ENCODE measurements around the gene NME4. TPM values are rescaled to one million over a fixed set of nuclear protein-coding genes. Genes with fewer than 3 reads are reported as not detected.

The NME4 gene
- total RNA-seq, 1 donor from 2014 or later, result 25.3 TPM

DNA sequence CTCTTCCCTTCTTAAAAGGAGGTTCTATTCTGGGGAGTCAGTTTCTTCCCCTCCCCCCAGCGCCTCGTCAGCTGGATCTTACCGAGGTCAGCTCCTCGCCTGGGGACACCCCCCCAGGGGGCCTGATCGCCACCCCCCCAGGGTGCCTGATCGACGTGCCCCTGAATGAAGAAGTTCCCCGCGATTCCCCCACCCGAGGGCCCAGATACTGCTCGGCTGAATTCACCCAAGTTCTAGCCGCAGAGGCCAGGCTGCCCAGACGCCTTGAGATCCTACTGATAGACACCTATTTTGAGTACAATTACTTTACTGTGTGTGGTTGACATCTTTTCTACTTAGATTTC lies 29.9 kb downstream of the NME4 start:
- no peak for ATAC-seq

DNA sequence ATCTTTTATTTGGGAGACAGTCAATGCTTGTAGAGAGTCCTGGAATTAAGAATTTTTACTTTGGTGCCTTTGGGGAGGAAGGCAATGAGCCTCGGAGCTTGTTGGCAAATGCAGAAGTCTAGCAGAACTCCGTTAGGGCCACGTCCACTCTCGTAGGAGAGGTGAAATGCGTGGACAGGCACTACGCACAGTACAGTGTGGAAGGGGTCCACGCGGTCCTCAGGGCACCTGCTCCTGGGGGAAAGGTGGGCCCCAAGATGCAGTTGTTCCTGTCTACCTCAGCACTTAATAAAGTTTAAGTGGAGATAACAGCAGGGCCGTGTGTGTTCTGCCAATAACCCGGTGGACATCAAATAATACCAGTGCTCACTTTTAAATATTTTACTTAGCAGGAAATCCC lies 30.3 kb downstream of the NME4 start:
- no peak for ATAC-seq

DNA sequence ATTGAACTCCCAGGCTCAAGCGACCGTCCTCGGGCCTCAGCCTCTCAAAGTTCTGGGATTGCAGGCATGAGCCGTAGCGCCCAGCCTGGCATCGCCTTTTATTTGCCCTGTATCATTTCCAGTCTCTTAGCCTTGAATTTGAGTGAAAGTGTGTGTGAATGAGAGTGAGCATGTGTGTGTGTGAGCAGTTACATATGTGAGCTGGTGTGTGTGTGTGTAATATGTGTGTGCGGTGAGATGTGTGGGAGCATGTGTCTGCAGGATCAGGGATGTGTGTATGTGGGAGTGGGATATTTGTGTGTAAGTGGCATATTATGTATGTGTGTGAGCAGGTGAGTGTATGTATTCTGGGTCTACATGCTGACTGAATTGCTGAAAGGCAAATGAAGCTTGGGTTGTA lies 33.9 kb downstream of the NME4 start:
- no peak for ATAC-seq

DNA sequence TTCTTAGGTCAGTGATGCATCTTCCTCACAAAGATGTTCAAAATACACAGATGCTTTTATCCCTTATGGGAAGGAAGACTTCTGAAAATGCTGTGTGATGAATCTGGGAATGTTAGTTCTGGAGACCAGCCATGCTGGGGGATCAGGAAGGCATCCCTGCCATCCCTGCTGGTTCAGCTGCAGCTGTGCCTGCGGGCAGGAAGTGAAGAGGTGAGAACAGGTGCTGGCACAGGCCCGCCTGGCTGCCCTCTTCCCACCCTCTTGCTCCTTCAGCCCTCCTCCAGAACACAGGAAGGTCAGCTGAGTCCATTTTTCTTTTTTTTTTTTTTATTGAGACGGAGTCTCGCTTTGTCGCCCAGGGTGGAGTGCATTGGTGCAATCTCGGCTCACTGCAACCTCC lies 43.6 kb downstream of the NME4 start:
- ATAC-seq, result no peak

DNA sequence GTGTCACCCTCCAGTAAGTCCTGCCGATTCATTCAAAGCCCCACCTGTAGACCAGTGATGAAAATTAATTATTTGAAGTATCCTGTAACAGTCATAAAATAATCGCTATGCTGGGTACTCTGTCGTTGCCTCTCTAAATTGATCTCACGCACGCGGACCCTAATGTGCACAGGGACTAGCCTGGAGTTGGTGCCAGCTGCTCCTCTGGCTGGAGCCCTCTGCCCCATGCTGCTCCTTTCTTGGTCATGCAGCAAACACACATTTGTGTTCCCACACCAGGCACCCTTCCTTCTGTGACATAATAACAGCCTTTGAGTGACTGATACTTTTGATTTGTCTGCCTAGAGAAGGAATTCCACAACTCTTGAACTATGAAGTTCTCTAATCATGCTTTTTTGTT lies 44.4 kb downstream of the NME4 start:
- no peak for ATAC-seq

DNA sequence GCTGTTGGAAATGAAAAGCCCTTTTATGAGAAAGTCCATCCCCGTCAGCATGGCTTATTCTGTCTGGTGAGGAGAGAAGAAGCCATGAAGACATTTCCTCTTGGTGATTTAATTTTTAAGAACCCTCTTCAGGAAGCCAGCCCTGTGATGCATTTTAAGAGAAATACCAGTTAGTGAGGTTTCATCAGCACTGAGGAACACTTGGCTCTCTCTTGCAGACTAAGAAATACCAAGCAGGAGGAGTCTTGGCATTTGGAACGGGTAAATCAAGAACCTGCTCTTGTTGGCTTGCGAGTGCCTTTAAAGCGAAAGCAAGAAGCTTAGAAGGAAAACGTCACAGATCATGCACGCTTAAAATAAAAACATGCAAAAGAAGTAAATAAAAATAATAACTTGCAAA lies 46.0 kb downstream of the NME4 start:
- no peak for ATAC-seq

DNA sequence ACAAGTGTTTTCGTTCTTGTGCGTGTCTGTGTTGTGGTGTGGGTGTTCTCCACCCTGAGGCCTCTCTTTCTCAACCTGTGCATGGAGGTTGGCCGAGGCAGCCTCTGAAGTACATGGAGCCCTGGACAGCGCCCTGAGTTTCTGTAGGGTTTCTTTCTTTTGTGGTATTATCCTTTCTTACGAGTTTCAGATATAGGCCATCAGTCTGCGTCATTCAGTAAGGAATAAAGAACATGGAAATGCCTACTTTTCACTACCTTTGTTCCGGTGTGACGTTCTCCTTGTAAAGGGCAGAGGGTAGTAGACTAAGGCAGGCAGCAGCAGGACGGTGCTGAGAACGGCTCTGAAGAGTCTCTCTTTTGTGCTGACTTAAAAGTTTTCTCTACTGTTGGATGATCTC lies 47.0 kb downstream of the NME4 start:
- no peak for ATAC-seq

DNA sequence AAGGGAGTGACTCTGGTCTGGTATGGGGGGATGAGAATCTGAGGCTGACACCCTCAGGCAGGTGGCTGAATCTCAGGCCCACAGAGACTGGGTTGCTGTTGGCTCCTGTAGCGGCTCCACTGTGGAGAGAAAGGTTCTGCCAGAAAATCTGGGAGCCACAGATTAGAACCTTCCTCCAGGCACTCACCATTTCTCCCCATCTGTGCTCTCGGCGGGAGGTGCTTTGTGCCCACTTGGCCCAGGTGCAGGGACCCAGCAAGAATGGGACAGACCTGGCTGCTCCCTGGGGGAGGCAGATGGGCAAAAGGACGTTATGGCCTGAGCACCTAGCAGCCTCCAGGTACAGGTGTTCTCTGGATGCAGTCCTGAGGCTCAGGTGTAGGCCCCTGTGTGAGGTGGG lies 48.6 kb downstream of the NME4 start:
- no peak for ATAC-seq

Other genes with a start within 250 kb of the NME4 start
- gene HBZ, start 244.6 kb upstream of the NME4 start, total RNA-seq, result not detected
- gene HBM, start 231.2 kb upstream of the NME4 start, total RNA-seq, result not detected
- gene HBA2, start 224.3 kb upstream of the NME4 start, total RNA-seq, result 8.2 TPM
- 7.9 TPM for gene HBA1, start 220.5 kb upstream of the NME4 start, total RNA-seq
- gene HBQ1, start 216.7 kb upstream of the NME4 start, total RNA-seq, result not detected
- 23.3 TPM for gene LUC7L, start 167.8 kb upstream of the NME4 start, total RNA-seq
- gene FAM234A, start 162.4 kb upstream of the NME4 start, total RNA-seq, result 56.4 TPM
- 0.92 TPM for gene RGS11, start 121.3 kb upstream of the NME4 start, total RNA-seq
- gene ARHGDIG, start 116.6 kb upstream of the NME4 start, total RNA-seq, result not detected
- not detected for gene PDIA2, start 114.0 kb upstream of the NME4 start, total RNA-seq
- gene AXIN1, start 44.5 kb upstream of the NME4 start, total RNA-seq, result 15.3 TPM
- gene MRPL28, start 26.7 kb upstream of the NME4 start, total RNA-seq, result 50.8 TPM
- gene PGAP6, start 15.2 kb upstream of the NME4 start, total RNA-seq, result 14.5 TPM
- 8.4 TPM for gene DECR2, start 4.7 kb downstream of the NME4 start, total RNA-seq
- 6.3 TPM for gene RAB11FIP3, start 28.4 kb downstream of the NME4 start, total RNA-seq
- gene CAPN15, start 130.5 kb downstream of the NME4 start, total RNA-seq, result 27.1 TPM
- not detected for gene PRR35, start 163.2 kb downstream of the NME4 start, total RNA-seq
- 0.12 TPM for gene NHLRC4, start 169.8 kb downstream of the NME4 start, total RNA-seq
- 21.0 TPM for gene PIGQ, start 172.8 kb downstream of the NME4 start, total RNA-seq
- 15.5 TPM for gene RAB40C, start 192.9 kb downstream of the NME4 start, total RNA-seq
- 0.08 TPM for gene WFIKKN1, start 233.8 kb downstream of the NME4 start, total RNA-seq
- gene METTL26, start 239.1 kb downstream of the NME4 start, total RNA-seq, result 40.2 TPM
- 20.3 TPM for gene MCRIP2, start 244.6 kb downstream of the NME4 start, total RNA-seq